HEK293 (cell line): ENCODE measurements around the gene KLHL7.
A peak's percentile ranks its signal among the peaks of the same experiment; 100 is the strongest.

ENCODE experiments used
- GLIS2 ChIP-seq: fragments of 450-650 bp; formaldehyde crosslinking; IDR thresholded peaks from 2 replicates; pipeline ENCODE4 v1.5.1; 2016; ENCODE audit warnings: missing biosample characterization, missing genetic modification characterization
- KLF17 ChIP-seq: fragments of 450-650 bp; formaldehyde crosslinking; IDR thresholded peaks from 2 replicates; pipeline ENCODE4 v1.5.1; 2016; ENCODE audit warnings: missing biosample characterization, missing genetic modification characterization
- KLF8 ChIP-seq: fragments of 450-650 bp; formaldehyde crosslinking; IDR thresholded peaks from 2 replicates; pipeline ENCODE4 v1.5.1; 2016; ENCODE audit warnings: missing biosample characterization, missing genetic modification characterization
- PATZ1 ChIP-seq: fragments of 450-650 bp; formaldehyde crosslinking; IDR thresholded peaks from 2 replicates; pipeline ENCODE4 v1.5.1; 2016; ENCODE audit warnings: missing biosample characterization, missing genetic modification characterization
- PRDM10 ChIP-seq: fragments of 450-650 bp; formaldehyde crosslinking; IDR thresholded peaks from 2 replicates; pipeline ENCODE4 v1.5.1; 2016; ENCODE audit warnings: missing biosample characterization, missing genetic modification characterization
- ZBTB20 ChIP-seq: fragments of 450-650 bp; formaldehyde crosslinking; IDR thresholded peaks from 2 replicates; pipeline ENCODE4 v1.5.1; 2016; ENCODE audit warnings: missing biosample characterization, missing genetic modification characterization
- ZNF121 ChIP-seq: fragments of 450-650 bp; formaldehyde crosslinking; IDR thresholded peaks from 2 replicates; pipeline ENCODE4 v1.5.1; 2016; ENCODE audit warnings: missing biosample characterization, missing genetic modification characterization
- ZNF266 ChIP-seq: fragments of 450-650 bp; formaldehyde crosslinking; IDR thresholded peaks from 2 replicates; pipeline ENCODE4 v1.5.1; 2016; ENCODE audit warnings: missing biosample characterization, missing genetic modification characterization, low read depth
- ZNF514 ChIP-seq: fragments of 450-650 bp; formaldehyde crosslinking; IDR thresholded peaks from 2 replicates; pipeline ENCODE4 v1.5.1; 2016; ENCODE audit warnings: missing biosample characterization, missing genetic modification characterization
- ZNF600 ChIP-seq: fragments of 450-650 bp; formaldehyde crosslinking; IDR thresholded peaks from 2 replicates; pipeline ENCODE4 v1.5.1; 2016; ENCODE audit warnings: missing biosample characterization, missing genetic modification characterization
- ZNF629 ChIP-seq: fragments of 450-650 bp; formaldehyde crosslinking; IDR thresholded peaks from 2 replicates; pipeline ENCODE4 v1.5.1; 2017; ENCODE audit warnings: missing biosample characterization, missing genetic modification characterization
- ZSCAN5A ChIP-seq: fragments of 450-650 bp; formaldehyde crosslinking; IDR thresholded peaks from 2 replicates; pipeline ENCODE4 v1.5.1; 2016; ENCODE audit warnings: missing biosample characterization, missing genetic modification characterization
- TF ChIP-seq, protein P1 (sequence below): fragments of 450-650 bp; formaldehyde crosslinking; IDR thresholded peaks from 2 replicates; pipeline ENCODE4 v1.5.1; 2016; ENCODE audit warnings: missing biosample characterization, missing genetic modification characterization
- TF ChIP-seq, protein P2 (sequence below): fragments of 450-650 bp; formaldehyde crosslinking; IDR thresholded peaks from 2 replicates; pipeline ENCODE4 v1.5.1; 2016; ENCODE audit warnings: missing biosample characterization, missing genetic modification characterization
- TF ChIP-seq, protein P3 (sequence below): fragments of 450-650 bp; formaldehyde crosslinking; IDR thresholded peaks from 2 replicates; pipeline ENCODE4 v1.5.1; 2016; ENCODE audit warnings: missing biosample characterization, missing genetic modification characterization
- TF ChIP-seq, protein P4 (sequence below): fragments of 450-650 bp; formaldehyde crosslinking; IDR thresholded peaks from 2 replicates; pipeline ENCODE4 v1.5.1; 2017; ENCODE audit warnings: missing biosample characterization, missing genetic modification characterization
- TF ChIP-seq, protein P5 (sequence below): fragments of 450-650 bp; formaldehyde crosslinking; IDR thresholded peaks from 2 replicates; pipeline ENCODE4 v1.5.1; 2016; ENCODE audit warnings: missing biosample characterization, missing genetic modification characterization

Gene KLHL7

DNA sequence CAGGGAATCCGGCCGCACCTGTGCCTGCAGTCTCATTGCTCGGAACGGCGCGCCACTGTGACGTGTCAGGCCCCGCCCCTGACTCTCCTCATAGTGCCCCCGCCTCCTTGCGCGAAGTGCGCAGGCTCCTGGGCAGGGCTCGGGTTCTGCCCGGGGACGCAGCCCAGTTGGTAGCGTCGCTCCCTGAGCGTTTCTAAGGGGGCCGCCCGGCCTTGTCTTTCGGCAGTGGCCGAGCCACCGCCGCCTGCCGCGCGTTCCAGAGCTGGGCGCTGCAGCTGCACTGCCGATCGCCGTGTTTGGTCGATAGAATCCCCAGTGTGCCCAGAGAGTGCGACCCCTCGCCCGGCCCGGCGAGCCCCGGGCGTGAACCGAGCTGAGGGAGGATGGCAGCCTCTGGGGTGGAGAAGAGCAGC is at the start of gene KLHL7 (continued):
- TF ChIP-seq ZNF629 (tag by site-specific recombination) (peak; percentile 62), PATZ1 (tag by site-specific recombination) (peak; percentile 61), GLIS2 (tag by site-specific recombination) (peak; percentile 52), KLF17 (tag by site-specific recombination) (peak; percentile 28; the same call in 1 of the 2 replicates), ZNF600 (peak; percentile 89), PRDM10 (tag by site-specific recombination) (peak; percentile 84), ZNF266 (tag by site-specific recombination) (no peak), KLF8 (tag by site-specific recombination) (peak; percentile 76), ZBTB20 (tag by site-specific recombination) (peak; percentile 94), ZNF121 (tag by site-specific recombination) (0 out of 2 replicates have a peak, but pooled peaks have one; percentile 30), ZSCAN5A (tag by site-specific recombination) (no peak), ZNF514 (tag by site-specific recombination) (no peak)
- TF ChIP-seq, protein P1, sequence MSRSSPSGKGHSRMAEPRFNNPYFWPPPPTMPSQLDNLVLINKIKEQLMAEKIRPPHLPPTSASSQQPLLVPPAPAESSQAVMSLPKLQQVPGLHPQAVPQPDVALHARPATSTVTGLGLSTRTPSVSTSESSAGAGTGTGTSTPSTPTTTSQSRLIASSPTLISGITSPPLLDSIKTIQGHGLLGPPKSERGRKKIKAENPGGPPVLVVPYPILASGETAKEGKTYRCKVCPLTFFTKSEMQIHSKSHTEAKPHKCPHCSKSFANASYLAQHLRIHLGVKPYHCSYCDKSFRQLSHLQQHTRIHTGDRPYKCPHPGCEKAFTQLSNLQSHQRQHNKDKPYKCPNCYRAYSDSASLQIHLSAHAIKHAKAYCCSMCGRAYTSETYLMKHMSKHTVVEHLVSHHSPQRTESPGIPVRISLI = no peak
- TF ChIP-seq, protein P2, sequence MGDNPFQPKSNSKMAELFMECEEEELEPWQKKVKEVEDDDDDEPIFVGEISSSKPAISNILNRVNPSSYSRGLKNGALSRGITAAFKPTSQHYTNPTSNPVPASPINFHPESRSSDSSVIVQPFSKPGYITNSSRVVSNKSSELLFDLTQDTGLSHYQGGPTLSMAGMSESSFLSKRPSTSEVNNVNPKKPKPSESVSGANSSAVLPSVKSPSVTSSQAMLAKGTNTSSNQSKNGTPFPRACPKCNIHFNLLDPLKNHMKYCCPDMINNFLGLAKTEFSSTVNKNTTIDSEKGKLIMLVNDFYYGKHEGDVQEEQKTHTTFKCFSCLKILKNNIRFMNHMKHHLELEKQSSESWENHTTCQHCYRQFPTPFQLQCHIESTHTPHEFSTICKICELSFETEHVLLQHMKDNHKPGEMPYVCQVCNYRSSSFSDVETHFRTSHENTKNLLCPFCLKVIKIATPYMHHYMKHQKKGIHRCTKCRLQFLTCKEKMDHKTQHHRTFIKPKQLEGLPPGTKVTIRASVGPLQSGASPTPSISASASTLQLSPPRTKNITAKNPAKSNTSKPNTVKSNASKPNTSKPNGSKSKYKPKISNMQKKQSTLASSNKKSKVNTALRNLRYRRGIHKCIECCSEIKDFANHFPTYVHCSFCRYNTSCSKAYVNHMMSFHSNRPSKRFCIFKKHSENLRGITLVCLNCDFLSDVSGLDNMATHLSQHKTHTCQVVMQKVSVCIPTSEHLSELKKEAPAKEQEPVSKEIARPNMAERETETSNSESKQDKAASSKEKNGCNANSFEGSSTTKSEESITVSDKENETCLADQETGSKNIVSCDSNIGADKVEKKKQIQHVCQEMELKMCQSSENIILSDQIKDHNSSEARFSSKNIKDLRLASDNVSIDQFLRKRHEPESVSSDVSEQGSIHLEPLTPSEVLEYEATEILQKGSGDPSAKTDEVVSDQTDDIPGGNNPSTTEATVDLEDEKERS (tag by site-specific recombination) = no peak
- TF ChIP-seq, protein P3, sequence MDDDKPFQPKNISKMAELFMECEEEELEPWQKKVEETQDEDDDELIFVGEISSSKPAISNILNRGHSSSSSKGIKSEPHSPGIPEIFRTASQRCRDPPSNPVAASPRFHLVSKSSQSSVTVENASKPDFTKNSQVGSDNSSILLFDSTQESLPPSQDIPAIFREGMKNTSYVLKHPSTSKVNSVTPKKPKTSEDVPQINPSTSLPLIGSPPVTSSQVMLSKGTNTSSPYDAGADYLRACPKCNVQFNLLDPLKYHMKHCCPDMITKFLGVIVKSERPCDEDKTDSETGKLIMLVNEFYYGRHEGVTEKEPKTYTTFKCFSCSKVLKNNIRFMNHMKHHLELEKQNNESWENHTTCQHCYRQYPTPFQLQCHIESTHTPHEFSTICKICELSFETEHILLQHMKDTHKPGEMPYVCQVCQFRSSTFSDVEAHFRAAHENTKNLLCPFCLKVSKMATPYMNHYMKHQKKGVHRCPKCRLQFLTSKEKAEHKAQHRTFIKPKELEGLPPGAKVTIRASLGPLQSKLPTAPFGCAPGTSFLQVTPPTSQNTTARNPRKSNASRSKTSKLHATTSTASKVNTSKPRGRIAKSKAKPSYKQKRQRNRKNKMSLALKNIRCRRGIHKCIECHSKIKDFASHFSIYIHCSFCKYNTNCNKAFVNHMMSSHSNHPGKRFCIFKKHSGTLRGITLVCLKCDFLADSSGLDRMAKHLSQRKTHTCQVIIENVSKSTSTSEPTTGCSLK (tag by site-specific recombination) = no peak
- TF ChIP-seq, protein P4, sequence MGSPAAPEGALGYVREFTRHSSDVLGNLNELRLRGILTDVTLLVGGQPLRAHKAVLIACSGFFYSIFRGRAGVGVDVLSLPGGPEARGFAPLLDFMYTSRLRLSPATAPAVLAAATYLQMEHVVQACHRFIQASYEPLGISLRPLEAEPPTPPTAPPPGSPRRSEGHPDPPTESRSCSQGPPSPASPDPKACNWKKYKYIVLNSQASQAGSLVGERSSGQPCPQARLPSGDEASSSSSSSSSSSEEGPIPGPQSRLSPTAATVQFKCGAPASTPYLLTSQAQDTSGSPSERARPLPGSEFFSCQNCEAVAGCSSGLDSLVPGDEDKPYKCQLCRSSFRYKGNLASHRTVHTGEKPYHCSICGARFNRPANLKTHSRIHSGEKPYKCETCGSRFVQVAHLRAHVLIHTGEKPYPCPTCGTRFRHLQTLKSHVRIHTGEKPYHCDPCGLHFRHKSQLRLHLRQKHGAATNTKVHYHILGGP (tag by site-specific recombination) = no peak
- TF ChIP-seq, protein P5, sequence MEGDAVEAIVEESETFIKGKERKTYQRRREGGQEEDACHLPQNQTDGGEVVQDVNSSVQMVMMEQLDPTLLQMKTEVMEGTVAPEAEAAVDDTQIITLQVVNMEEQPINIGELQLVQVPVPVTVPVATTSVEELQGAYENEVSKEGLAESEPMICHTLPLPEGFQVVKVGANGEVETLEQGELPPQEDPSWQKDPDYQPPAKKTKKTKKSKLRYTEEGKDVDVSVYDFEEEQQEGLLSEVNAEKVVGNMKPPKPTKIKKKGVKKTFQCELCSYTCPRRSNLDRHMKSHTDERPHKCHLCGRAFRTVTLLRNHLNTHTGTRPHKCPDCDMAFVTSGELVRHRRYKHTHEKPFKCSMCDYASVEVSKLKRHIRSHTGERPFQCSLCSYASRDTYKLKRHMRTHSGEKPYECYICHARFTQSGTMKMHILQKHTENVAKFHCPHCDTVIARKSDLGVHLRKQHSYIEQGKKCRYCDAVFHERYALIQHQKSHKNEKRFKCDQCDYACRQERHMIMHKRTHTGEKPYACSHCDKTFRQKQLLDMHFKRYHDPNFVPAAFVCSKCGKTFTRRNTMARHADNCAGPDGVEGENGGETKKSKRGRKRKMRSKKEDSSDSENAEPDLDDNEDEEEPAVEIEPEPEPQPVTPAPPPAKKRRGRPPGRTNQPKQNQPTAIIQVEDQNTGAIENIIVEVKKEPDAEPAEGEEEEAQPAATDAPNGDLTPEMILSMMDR (tag by site-specific recombination) = peak; percentile 37; the same call in 1 of the 2 replicates
